ENCODE measurements around the gene MED26. TPM values are rescaled to one million over a fixed set of nuclear protein-coding genes. Genes with fewer than 3 reads are reported as not detected.

The MED26 gene
- total and polyA plus RNA-seq, 2 of the 8 experiments (the other 6 are each of a cell fraction or from before 2014, with no cell fraction given): 5.3 to 10.7 TPM

GRCh38 chr19:16595097-16595496 lies 32.9 kb downstream of the MED26 start:
- H3K18ac ChIP-seq (ENCODE audit: extremely low read depth, low read length): no peak overlapping the region
- peaks cover 30 to 45% of the 10 kb centered on the region in 2 experiments for H4K20me1 ChIP-seq (replicated peaks in 1 of 2; ENCODE audit: control insufficient read depth in 1 of 2, insufficient read depth in 2 of 2, low read length in 2 of 2)
- 86% methylated on average over 8 of the region's 8 CpGs; no CpG with 5 or more reads in 1 of the 2 experiments for WGBS, 2 experiments (ENCODE audit: extremely low coverage in 1 of 2, insufficient coverage in 1 of 2, insufficient read length in 1 of 2, insufficient replicate concordance in 2 of 2, low coverage in 1 of 2, low lambda C conversion rate in 2 of 2, missing lambda C conversion rate in 1 of 2)
- FAIRE-seq (no peak), DNase-seq (ENCODE audit: low read depth in 1 of 2, low spot score in 2 of 2) (no peak)
- no peak overlapping the region for H2BK120ac ChIP-seq (replicated peaks; ENCODE audit: low read depth, low read length)
- H3K79me1 ChIP-seq (ENCODE audit: low read depth, low read length): peaks cover 45% of the 10 kb centered on the region
- no peaks in the 10 kb centered on the region for H3K27me3 ChIP-seq (replicated peaks in 1 of 4; ENCODE audit: control insufficient read depth in 3 of 4, extremely low read depth in 1 of 4, insufficient read depth in 3 of 4, low read length in 3 of 4)
- H2BK5ac ChIP-seq (ENCODE audit: low read depth, low read length): peak overlapping the region; percentile 12; the same call in 1 of the 2 replicates
- no peak overlapping the region for H3K23ac ChIP-seq (ENCODE audit: insufficient read length)
- H3K4me3 ChIP-seq (ENCODE audit: extremely low read depth in 1 of 4, insufficient read depth in 2 of 4, low read depth in 3 of 4, low read length in 4 of 4): no peak overlapping the region
- H3K4me1 ChIP-seq (replicated peaks in 1 of 4; ENCODE audit: control insufficient read depth in 3 of 4, insufficient read depth in 4 of 4, low read length in 3 of 4): peaks cover 6 to 15% (median 9%) of the 10 kb centered on the region in 4 experiments; a peak in 6 of 7 replicates
- H3K9me3 ChIP-seq (ENCODE audit: insufficient read depth in 2 of 2, low read depth in 1 of 2, low read length in 1 of 2): no peaks in the 10 kb centered on the region
- no peak overlapping the region for H2BK20ac ChIP-seq (ENCODE audit: low read length)
- H4K8ac ChIP-seq (ENCODE audit: extremely low read depth, insufficient read depth, low read length): no peak overlapping the region
- no peak overlapping the region for H2BK12ac ChIP-seq (ENCODE audit: low read depth, low read length)
- no peak overlapping the region for H3K4ac ChIP-seq (replicated peaks; ENCODE audit: insufficient read length, low read depth, low read length)
- no peak overlapping the region for H2AFZ ChIP-seq (ENCODE audit: low read length)
- ChIA-PET POLR2A (ENCODE audit: partially characterized antibody) (no interaction called here), CTCF (ENCODE audit: partially characterized antibody) (no interaction called here)
- H4K5ac ChIP-seq (ENCODE audit: insufficient read length, low read depth, low read length): no peak overlapping the region
- H4K91ac ChIP-seq (replicated peaks; ENCODE audit: insufficient read length, low read length): no peak overlapping the region
- H3K56ac ChIP-seq (replicated peaks; ENCODE audit: insufficient read length, low read depth, low read length): no peak overlapping the region
- H3K36me3 ChIP-seq (ENCODE audit: control insufficient read depth in 2 of 4, insufficient read depth in 4 of 4, low read length in 3 of 4): no peaks in the 10 kb centered on the region
- H2AK5ac ChIP-seq (ENCODE audit: low read depth, low read length): no peak overlapping the region
- no peaks in the 10 kb centered on the region for H3K23me2 ChIP-seq (ENCODE audit: low read depth, low read length)
- no peak overlapping the region for H3K9ac ChIP-seq (replicated peaks in 1 of 4; ENCODE audit: extremely low read depth in 1 of 4, low read depth in 3 of 4, low read length in 3 of 4)
- no peak overlapping the region for H2BK15ac ChIP-seq (ENCODE audit: low read length)
- no peak overlapping the region for H3K14ac ChIP-seq (ENCODE audit: insufficient read length)
- no peak overlapping the region for H3K27ac ChIP-seq (ENCODE audit: low read depth, low read length)
- H3K4me2 ChIP-seq (ENCODE audit: insufficient read depth in 1 of 2, low read depth in 2 of 2, low read length in 2 of 2): no peak overlapping the region
- peaks cover 6 to 87% of the 10 kb centered on the region in 2 experiments; a peak in 3 of 4 replicates for H3K79me2 ChIP-seq (ENCODE audit: control insufficient read depth in 1 of 2, insufficient read depth in 2 of 2, low read length in 2 of 2)
- no peak for TF ChIP-seq SP1 (IDR thresholded peaks at IDR 0.05; ENCODE audit: low read depth, low read length)

All from H1 (cell line).